ENCODE data around the gene KPTN. TPM values are rescaled to one million over a fixed set of nuclear protein-coding genes. Genes with fewer than 3 reads are reported as not detected.

The KPTN gene
- total RNA-seq, 1 experiment from 2014 or later, result 8.0 TPM

DNA sequence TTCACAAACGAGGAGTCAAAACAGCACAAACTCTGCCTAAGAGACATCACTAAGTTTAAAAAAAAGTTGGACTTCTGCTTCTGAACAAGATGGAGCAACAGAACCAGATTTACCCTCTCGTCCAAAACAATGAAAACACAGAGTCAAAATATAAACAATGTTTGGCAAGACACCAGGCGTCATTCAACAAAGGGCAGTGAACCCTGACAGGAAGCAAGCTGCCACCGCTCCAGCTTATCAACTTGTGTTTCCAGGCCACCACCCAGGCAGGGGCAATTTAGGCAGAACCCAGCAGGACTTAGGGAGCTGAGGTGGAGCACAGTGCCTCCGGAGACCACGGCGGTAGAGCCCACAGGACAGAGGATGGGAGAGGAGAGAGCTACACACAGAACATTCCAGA is 39.5 kb upstream of the KPTN start:
- no TSS peak for BruUV-seq (replicated peaks)
- Histone ChIP-seq H3K4me1 (ENCODE audit: insufficient read depth, low read length) (no peaks in the 10 kb centered on the region), H3K9ac (ENCODE audit: low read length) (no peak overlapping the region), H3K27ac (ENCODE audit: low read length) (no peak overlapping the region), H3K9me2 (replicated peaks; ENCODE audit: low read length) (no peaks in the 10 kb centered on the region), H3K4me3 (ENCODE audit: low read length) (no peak overlapping the region), H3K79me2 (ENCODE audit: low read length) (no peaks in the 10 kb centered on the region), H2AFZ (ENCODE audit: low read length) (no peak overlapping the region), H3K27me3 (ENCODE audit: low read length) (no peaks in the 10 kb centered on the region), H3K36me3 (ENCODE audit: low read depth, low read length) (no peaks in the 10 kb centered on the region), H3K9me3 (ENCODE audit: low read length) (no peaks in the 10 kb centered on the region), H4K20me1 (ENCODE audit: low read length) (no peaks in the 10 kb centered on the region), H3K4me2 (ENCODE audit: low read length) (no peak overlapping the region), H3F3A (ENCODE audit: low read length, unreplicated experiment) (no peaks in the 10 kb centered on the region)
- DNase-seq, result no peak
- ATAC-seq, result no peak
- POLR2A ChIA-PET (ENCODE audit: unreplicated experiment), result no interaction called here
- CTCF ChIA-PET, result no interaction called here
- intact Hi-C loops (cut with micrococcal nuclease), result no loop called here
- TF ChIP-seq EZH2phosphoT487 (IDR thresholded peaks at IDR 0.05; ENCODE audit: borderline replicate concordance, low read length), result no peak
- TF ChIP-seq EZH2 (IDR thresholded peaks at IDR 0.05; ENCODE audit: low read length, unreplicated experiment), result no peak
- TF ChIP-seq CTCF (conservative IDR thresholded peaks at IDR 0.05; ENCODE audit: low read depth, low read length), result no peak

- no peaks in the 10 kb centered on the region for H3F3A ChIP-seq (ENCODE audit: low read length, unreplicated experiment)
- no peak for TF ChIP-seq EZH2phosphoT487 (IDR thresholded peaks at IDR 0.05; ENCODE audit: borderline replicate concordance, low read length)
- no peak for TF ChIP-seq EZH2 (IDR thresholded peaks at IDR 0.05; ENCODE audit: low read length, unreplicated experiment)
- TF ChIP-seq CTCF (conservative IDR thresholded peaks at IDR 0.05; ENCODE audit: low read depth, low read length), result no peak
- H3K27me3 ChIP-seq (ENCODE audit: low read length), result no peaks in the 10 kb centered on the region
- no peaks in the 10 kb centered on the region for H3K9me2 ChIP-seq (replicated peaks; ENCODE audit: low read length)
- no peak overlapping the region for H3K9ac ChIP-seq (ENCODE audit: low read length)
- H3K4me3 ChIP-seq (ENCODE audit: low read length), result no peak overlapping the region
- no peak overlapping the region for H3K4me2 ChIP-seq (ENCODE audit: low read length)
- no peak overlapping the region for H2AFZ ChIP-seq (ENCODE audit: low read length)
- ATAC-seq (no peak), DNase-seq (no peak)
- H3K79me2 ChIP-seq (ENCODE audit: low read length), result no peaks in the 10 kb centered on the region
- H4K20me1 ChIP-seq (ENCODE audit: low read length), result no peaks in the 10 kb centered on the region
- no peak overlapping the region for H3K27ac ChIP-seq (ENCODE audit: low read length)
- ChIA-PET POLR2A (ENCODE audit: unreplicated experiment) (no interaction called here), CTCF (no interaction called here)
- BruUV-seq (replicated peaks), result no TSS peak
- no peaks in the 10 kb centered on the region for H3K36me3 ChIP-seq (ENCODE audit: low read depth, low read length)
- intact Hi-C loops (cut with micrococcal nuclease), result no loop called here
- no peaks in the 10 kb centered on the region for H3K9me3 ChIP-seq (ENCODE audit: low read length)
- H3K4me1 ChIP-seq (ENCODE audit: insufficient read depth, low read length), result no peaks in the 10 kb centered on the region
Observed at GRCh38 chr19:47521473-47522180, 37.6 kb upstream of the KPTN start.

- peaks cover 3% of the 10 kb centered on the region; the same call in 1 of the 2 replicates for H3K4me1 ChIP-seq (ENCODE audit: insufficient read depth, low read length)
- no peak for ATAC-seq
Observed at GRCh38 chr19:47520839-47521238, 36.8 kb upstream of the KPTN start.

More at GRCh38 chr19:47520839-47521238, 36.8 kb upstream of the KPTN start:
- CTCF ChIA-PET, result no interaction called here
- Histone ChIP-seq H3K4me2 (ENCODE audit: low read length) (no peak overlapping the region), H3K79me2 (ENCODE audit: low read length) (no peaks in the 10 kb centered on the region), H3K36me3 (ENCODE audit: low read depth, low read length) (no peaks in the 10 kb centered on the region), H3K9me2 (replicated peaks; ENCODE audit: low read length) (no peaks in the 10 kb centered on the region), H3K9ac (ENCODE audit: low read length) (no peak overlapping the region), H3K27ac (ENCODE audit: low read length) (no peak overlapping the region), H3K27me3 (ENCODE audit: low read length) (no peaks in the 10 kb centered on the region), H3F3A (ENCODE audit: low read length, unreplicated experiment) (no peaks in the 10 kb centered on the region), H2AFZ (ENCODE audit: low read length) (no peak overlapping the region), H3K4me3 (ENCODE audit: low read length) (no peak overlapping the region), H4K20me1 (ENCODE audit: low read length) (no peaks in the 10 kb centered on the region), H3K9me3 (ENCODE audit: low read length) (no peaks in the 10 kb centered on the region)
- TF ChIP-seq EZH2phosphoT487 (IDR thresholded peaks at IDR 0.05; ENCODE audit: borderline replicate concordance, low read length) (no peak), CTCF (conservative IDR thresholded peaks at IDR 0.05; ENCODE audit: low read depth, low read length) (no peak), EZH2 (IDR thresholded peaks at IDR 0.05; ENCODE audit: low read length, unreplicated experiment) (no peak)
- no peak for DNase-seq
- intact Hi-C loops (cut with micrococcal nuclease), result no loop called here
- no TSS peak for BruUV-seq (replicated peaks)
- POLR2A ChIA-PET (ENCODE audit: unreplicated experiment), result no interaction called here

Data from PC-3 (cell line).